HCT116 (cell line): ENCODE measurements around the gene MARCHF2. TPM values are rescaled to one million over a fixed set of nuclear protein-coding genes. Genes with fewer than 3 reads are reported as not detected.
A peak's percentile ranks its signal among the peaks of the same experiment; 100 is the strongest.
"Not testable (repeated sequence)": the region's sequence is repeated elsewhere in the genome, so short reads cannot be mapped to it uniquely, and the experiment has no call there.

Experiments
- ATAC-seq: fragments of 200-7000 bp; cut with Tn5 transposase; 2 replicates; pipeline ENCODE4 v1.9.1; 2020; ENCODE audit warnings: mild to moderate bottlenecking, moderate library complexity
- BruUV-seq: library from RNA; stranded (reverse); fragments of 400-500 nt; replicated peaks from 2 replicates; lab custom pipeline; 2021; lab: Mats Ljungman, UMichigan
- CTCF ChIA-PET: fragments of 300-600 bp; sonication (Branson Sonifier 250); formaldehyde crosslinking; loops from one replicate; lab custom pipeline; 2021; ENCODE audit warnings: antibody characterized with exemption; lab: Charles Lee
- POLR2A ChIA-PET: fragments of 300-600, 350-600 bp; sonication (Branson Sonifier 250); formaldehyde crosslinking; loops from one replicate; lab custom pipeline; 2021; ENCODE audit warnings: antibody characterized with exemption; lab: Charles Lee
- RAD21 ChIA-PET, 2 experiments: fragments of 300-600 bp; sonication (Branson Sonifier 250); formaldehyde crosslinking; loops; one replicate each; lab custom pipeline; 2023; ENCODE audit warnings: low total read pairs in 2 of 2; ENCODE audit not compliant: uncharacterized antibody in 2 of 2, unreplicated experiment in 2 of 2, low non-redundant PET in 1 of 2; lab: Charles Lee
- DNase-seq: peaks from one replicate; pipeline ENCODE4 v3.0.0-alpha.2; 2010; ENCODE audit warnings: low read depth, low spot score
- H2AFZ ChIP-seq: fragments of 200-600 bp; shearing (Covaris generic), sonication (generic); 2 replicates; pipeline ENCODE4 v1.6.1; 2017; ENCODE audit warnings: low read depth, mixed run types, mixed read lengths, antibody characterized with exemption, low read length; ENCODE audit not compliant: poor library complexity, severe bottlenecking
- H3K27ac ChIP-seq: 2 replicates; pipeline ENCODE4 v1.5.1; 2012; ENCODE audit warnings: low read depth, low read length
- H3K27me3 ChIP-seq: fragments of 200-600 bp; sonication (generic); 2 replicates; pipeline ENCODE4 v1.6.1; 2016; ENCODE audit warnings: mixed run types, low read length, mixed read lengths; ENCODE audit not compliant: insufficient read depth
- H3K36me3 ChIP-seq, 2 experiments: fragments of 200-500 bp in 1 of 2; fragments of 200-600 bp in 1 of 2; sonication (Bioruptor generic) in 1 of 2; sonication (generic) in 1 of 2; 2 replicates each; pipeline versions ENCODE4 v1.5.1 to v1.6.1; 2014 to 2016; ENCODE audit warnings: low read length in 2 of 2, inconsistent platforms in 1 of 2, mixed read lengths in 1 of 2, mixed run types in 1 of 2; ENCODE audit not compliant: insufficient read depth in 2 of 2, control insufficient read depth in 1 of 2
- H3K4me1 ChIP-seq, 2 experiments: fragments of 200-600 bp in 1 of 2; sonication (generic) in 1 of 2; 2 replicates each; pipeline versions ENCODE4 v1.5.1 to v1.6.1; 2012 to 2017; ENCODE audit warnings: low read length in 2 of 2, inconsistent platforms in 1 of 2, mild to moderate bottlenecking in 1 of 2, mixed read lengths in 1 of 2, mixed run types in 1 of 2, moderate library complexity in 1 of 2; ENCODE audit not compliant: insufficient read depth in 2 of 2, control insufficient read depth in 1 of 2
- H3K4me2 ChIP-seq: fragments of 200-600 bp; sonication (generic); 2 replicates; pipeline ENCODE4 v1.6.1; 2017; ENCODE audit warnings: mixed run types, low read length, mixed read lengths
- H3K4me3 ChIP-seq, 2 experiments: fragments of 200-600 bp in 1 of 2; sonication (generic) in 1 of 2; replicated peaks in 1 of 2; 2 replicates each; pipeline ENCODE4 v1.5.1; 2011 to 2016; ENCODE audit warnings: low read length in 2 of 2, control low read depth in 1 of 2, low read depth in 1 of 2, mild to moderate bottlenecking in 1 of 2, mixed read lengths in 1 of 2, mixed run types in 1 of 2
- H3K79me2 ChIP-seq: fragments of 200-600 bp; sonication (generic); 2 replicates; pipeline ENCODE4 v1.6.1; 2017; ENCODE audit warnings: mild to moderate bottlenecking, mixed run types, low read length, moderate library complexity, mixed read lengths; ENCODE audit not compliant: insufficient read depth
- H3K9ac ChIP-seq: fragments of 200-600 bp; sonication (generic); 2 replicates; pipeline ENCODE4 v1.6.1; 2016; ENCODE audit warnings: low read length, mixed read lengths
- H3K9me2 ChIP-seq: fragments of 200-600 bp; sonication (generic), shearing (Covaris generic); 2 replicates; pipeline ENCODE4 v1.6.1; 2017; ENCODE audit warnings: mixed run types, mild to moderate bottlenecking, moderate library complexity; ENCODE audit not compliant: insufficient read depth
- H3K9me3 ChIP-seq, 2 experiments: fragments of 200-500 bp in 1 of 2; fragments of 200-600 bp in 1 of 2; sonication (Bioruptor generic) in 1 of 2; sonication (generic) in 1 of 2; 2 replicates each; pipeline ENCODE4 v1.6.1; 2014 to 2017; ENCODE audit warnings: low read length in 2 of 2, mixed read lengths in 2 of 2, inconsistent platforms in 1 of 2, low read depth in 1 of 2, mild to moderate bottlenecking in 1 of 2, mixed run types in 1 of 2, moderate library complexity in 1 of 2; ENCODE audit not compliant: control insufficient read depth in 1 of 2, insufficient read depth in 1 of 2
- H4K20me1 ChIP-seq: fragments of 200-600 bp; sonication (generic), shearing (Covaris generic); 2 replicates; pipeline ENCODE4 v1.6.1; 2017; ENCODE audit warnings: mixed run types, mild to moderate bottlenecking, moderate library complexity; ENCODE audit not compliant: insufficient read depth
- CEBPB ChIP-seq: IDR thresholded peaks from 2 replicates; pipeline ENCODE4 v1.6.1; 2012; ENCODE audit warnings: low read depth
- EGR1 ChIP-seq: IDR thresholded peaks from 2 replicates; pipeline ENCODE4 v1.6.1; 2012; ENCODE audit warnings: low read depth
- ELF1 ChIP-seq: IDR thresholded peaks from 2 replicates; pipeline ENCODE4 v1.6.1; 2012; ENCODE audit warnings: low read depth, borderline replicate concordance
- POLR2A ChIP-seq: IDR thresholded peaks from 2 replicates; pipeline ENCODE4 v1.7.0; 2011; ENCODE audit warnings: borderline replicate concordance; ENCODE audit not compliant: insufficient read depth, insufficient read length; ENCODE audit errors: extremely low read depth
- POLR2AphosphoS5 ChIP-seq: IDR thresholded peaks from 2 replicates; pipeline ENCODE4 v1.6.1; 2011; ENCODE audit warnings: mild to moderate bottlenecking, low read depth, low read length, moderate library complexity
- SRF ChIP-seq: IDR thresholded peaks from 2 replicates; pipeline ENCODE4 v1.6.1; 2012; ENCODE audit warnings: low read depth
- YY1 ChIP-seq: IDR thresholded peaks from 2 replicates; pipeline ENCODE4 v1.6.1; 2011; ENCODE audit warnings: low read length, low read depth, moderate library complexity, mild to moderate bottlenecking; ENCODE audit not compliant: insufficient replicate concordance; ENCODE audit errors: extremely low read depth
- ZFX ChIP-seq: fragments of 450-650 bp; IDR thresholded peaks from 2 replicates; pipeline ENCODE4 v1.6.1; 2017
- ZNF274 ChIP-seq: fragments of 200-500 bp; sonication (Bioruptor generic); IDR thresholded peaks from 2 replicates; pipeline ENCODE4 v1.6.1; 2014; ENCODE audit warnings: mild to moderate bottlenecking, low read depth, low read length, inconsistent platforms
- intact Hi-C: fragments of 100-400 bp; cut with micrococcal nuclease; formaldehyde crosslinking; loops from 2 replicates; pipeline ENCODE4 v1.10.0; 2022
- total RNA-seq: library from RNA; stranded (reverse); gene quantifications from one replicate; pipeline ENCODE4 v1.2.1, GENCODE V29; 2021; ENCODE audit not compliant: unreplicated experiment
- TF ChIP-seq, protein P1 (sequence below), 3 experiments: fragments of 200-600 bp in 1 of 3; sonication (generic) in 1 of 3; IDR thresholded peaks in 2 of 3; conservative IDR thresholded peaks in 1 of 3; 2 replicates each; pipeline ENCODE4 v1.5.1; 2012 to 2017; ENCODE audit warnings: low read depth in 2 of 3, low read length in 2 of 3, antibody characterized with exemption in 1 of 3, borderline replicate concordance in 1 of 3, control low read depth in 1 of 3, mild to moderate bottlenecking in 1 of 3, mixed read lengths in 1 of 3, mixed run types in 1 of 3, moderate library complexity in 1 of 3; ENCODE audit not compliant: insufficient read depth in 1 of 3
- TF ChIP-seq, protein P2 (sequence below): IDR thresholded peaks from 2 replicates; pipeline ENCODE4 v1.6.1; 2012
- TF ChIP-seq, protein P3 (sequence below): IDR thresholded peaks from 2 replicates; pipeline ENCODE4 v1.6.1; 2011; ENCODE audit warnings: mild to moderate bottlenecking, low read length, moderate library complexity; ENCODE audit not compliant: insufficient replicate concordance; ENCODE audit errors: extremely low read depth
- TF ChIP-seq, protein P4 (sequence below): IDR thresholded peaks from 2 replicates; pipeline ENCODE4 v1.6.1; 2012

The MARCHF2 gene
- total RNA-seq, 1 experiment from 2014 or later = 22.5 TPM

DNA sequence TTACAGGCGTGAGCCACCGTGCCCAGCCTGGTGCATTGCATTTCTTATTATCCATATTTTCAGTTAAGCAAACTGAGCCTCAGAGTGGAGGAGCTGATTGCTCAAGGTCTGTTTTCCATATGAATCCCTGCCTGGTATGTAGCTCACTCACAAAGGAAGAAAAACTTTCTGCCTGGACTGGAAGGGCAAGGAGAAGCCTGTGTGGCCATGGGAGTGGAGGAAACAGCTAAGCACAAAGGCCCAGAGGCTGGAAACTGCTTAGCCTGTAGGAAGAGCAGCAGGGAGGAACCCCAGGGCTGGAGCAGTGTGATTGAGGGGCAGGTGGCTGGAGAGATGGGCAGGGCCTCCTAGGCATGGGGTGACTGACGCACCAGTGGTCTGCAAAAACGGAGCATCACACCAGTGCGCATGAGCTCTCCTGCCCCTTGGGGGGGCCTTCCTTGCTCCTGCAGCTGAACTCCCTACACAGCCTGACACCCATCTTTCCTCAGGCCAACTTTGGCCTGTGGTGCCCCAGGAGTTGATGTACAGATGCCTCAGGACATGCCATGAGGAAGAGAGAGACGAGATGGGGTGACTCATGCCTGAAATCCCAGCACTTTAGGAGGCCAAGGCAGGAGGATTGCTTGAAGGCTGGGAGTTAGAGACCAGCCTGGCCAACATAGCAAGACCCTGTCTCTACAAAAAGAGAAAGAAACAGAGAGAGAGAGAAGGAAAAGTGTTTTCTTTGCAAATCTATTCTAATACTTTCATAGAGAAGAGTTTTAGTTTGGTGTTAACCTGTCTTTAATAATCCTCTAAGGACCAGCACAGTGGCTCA, 28.8 kb downstream of the MARCHF2 start:
- Histone ChIP-seq H3K4me1 (peaks cover 27 to 44% of the 10 kb centered on the region in 2 experiments), H3K27ac (no peak overlapping the region), H3K27me3 (no peaks in the 10 kb centered on the region), H4K20me1 (peaks cover 10% of the 10 kb centered on the region; the same call in 1 of the 2 replicates), H3K9ac (no peak overlapping the region), H3K4me2 (no peak overlapping the region), H3K79me2 (peaks cover 22% of the 10 kb centered on the region), H3K36me3 (peaks cover 9 to 12% of the 10 kb centered on the region in 2 experiments), H3K9me2 (no peaks in the 10 kb centered on the region), H2AFZ (no peak overlapping the region), H3K4me3 (no peak overlapping the region), H3K9me3 (no peaks in the 10 kb centered on the region)
- POLR2A ChIA-PET = interaction anchor here (1.6 kb wide), 1 partner anchor 72 kb away, joined by 6 read pairs; the partner anchor contains the start of gene ZNF414
- RAD21 ChIA-PET = no interaction called here
- DNase-seq (no peak), ATAC-seq (no peak)
- BruUV-seq = no TSS peak
- TF ChIP-seq, protein P1, sequence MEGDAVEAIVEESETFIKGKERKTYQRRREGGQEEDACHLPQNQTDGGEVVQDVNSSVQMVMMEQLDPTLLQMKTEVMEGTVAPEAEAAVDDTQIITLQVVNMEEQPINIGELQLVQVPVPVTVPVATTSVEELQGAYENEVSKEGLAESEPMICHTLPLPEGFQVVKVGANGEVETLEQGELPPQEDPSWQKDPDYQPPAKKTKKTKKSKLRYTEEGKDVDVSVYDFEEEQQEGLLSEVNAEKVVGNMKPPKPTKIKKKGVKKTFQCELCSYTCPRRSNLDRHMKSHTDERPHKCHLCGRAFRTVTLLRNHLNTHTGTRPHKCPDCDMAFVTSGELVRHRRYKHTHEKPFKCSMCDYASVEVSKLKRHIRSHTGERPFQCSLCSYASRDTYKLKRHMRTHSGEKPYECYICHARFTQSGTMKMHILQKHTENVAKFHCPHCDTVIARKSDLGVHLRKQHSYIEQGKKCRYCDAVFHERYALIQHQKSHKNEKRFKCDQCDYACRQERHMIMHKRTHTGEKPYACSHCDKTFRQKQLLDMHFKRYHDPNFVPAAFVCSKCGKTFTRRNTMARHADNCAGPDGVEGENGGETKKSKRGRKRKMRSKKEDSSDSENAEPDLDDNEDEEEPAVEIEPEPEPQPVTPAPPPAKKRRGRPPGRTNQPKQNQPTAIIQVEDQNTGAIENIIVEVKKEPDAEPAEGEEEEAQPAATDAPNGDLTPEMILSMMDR (IDR thresholded peaks at IDR 0.05 in 2 of 3, conservative IDR thresholded peaks at IDR 0.05 in 1 of 3; ENCODE audit: borderline replicate concordance in 1 of 3, insufficient read depth in 1 of 3, low read depth in 2 of 3, low read length in 2 of 3) = no peak
- TF ChIP-seq, protein P2, sequence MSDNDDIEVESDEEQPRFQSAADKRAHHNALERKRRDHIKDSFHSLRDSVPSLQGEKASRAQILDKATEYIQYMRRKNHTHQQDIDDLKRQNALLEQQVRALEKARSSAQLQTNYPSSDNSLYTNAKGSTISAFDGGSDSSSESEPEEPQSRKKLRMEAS = no peak
- TF ChIP-seq, protein P3, sequence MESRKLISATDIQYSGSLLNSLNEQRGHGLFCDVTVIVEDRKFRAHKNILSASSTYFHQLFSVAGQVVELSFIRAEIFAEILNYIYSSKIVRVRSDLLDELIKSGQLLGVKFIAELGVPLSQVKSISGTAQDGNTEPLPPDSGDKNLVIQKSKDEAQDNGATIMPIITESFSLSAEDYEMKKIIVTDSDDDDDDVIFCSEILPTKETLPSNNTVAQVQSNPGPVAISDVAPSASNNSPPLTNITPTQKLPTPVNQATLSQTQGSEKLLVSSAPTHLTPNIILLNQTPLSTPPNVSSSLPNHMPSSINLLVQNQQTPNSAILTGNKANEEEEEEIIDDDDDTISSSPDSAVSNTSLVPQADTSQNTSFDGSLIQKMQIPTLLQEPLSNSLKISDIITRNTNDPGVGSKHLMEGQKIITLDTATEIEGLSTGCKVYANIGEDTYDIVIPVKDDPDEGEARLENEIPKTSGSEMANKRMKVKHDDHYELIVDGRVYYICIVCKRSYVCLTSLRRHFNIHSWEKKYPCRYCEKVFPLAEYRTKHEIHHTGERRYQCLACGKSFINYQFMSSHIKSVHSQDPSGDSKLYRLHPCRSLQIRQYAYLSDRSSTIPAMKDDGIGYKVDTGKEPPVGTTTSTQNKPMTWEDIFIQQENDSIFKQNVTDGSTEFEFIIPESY = no peak
- TF ChIP-seq CEBPB (no peak), POLR2AphosphoS5 (no peak), YY1 (no peak), SRF (no peak), ZNF274 (no peak), ELF1 (no peak), EGR1 (no peak), POLR2A (no peak), ZFX (no peak)
- TF ChIP-seq, protein P4, sequence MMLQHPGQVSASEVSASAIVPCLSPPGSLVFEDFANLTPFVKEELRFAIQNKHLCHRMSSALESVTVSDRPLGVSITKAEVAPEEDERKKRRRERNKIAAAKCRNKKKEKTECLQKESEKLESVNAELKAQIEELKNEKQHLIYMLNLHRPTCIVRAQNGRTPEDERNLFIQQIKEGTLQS = no peak
- intact Hi-C loops = loop anchor here (10.0 kb wide), 1 partner anchor 87 kb away; no protein-coding TSS in a partner anchor
- CTCF ChIA-PET = no interaction called here

DNA sequence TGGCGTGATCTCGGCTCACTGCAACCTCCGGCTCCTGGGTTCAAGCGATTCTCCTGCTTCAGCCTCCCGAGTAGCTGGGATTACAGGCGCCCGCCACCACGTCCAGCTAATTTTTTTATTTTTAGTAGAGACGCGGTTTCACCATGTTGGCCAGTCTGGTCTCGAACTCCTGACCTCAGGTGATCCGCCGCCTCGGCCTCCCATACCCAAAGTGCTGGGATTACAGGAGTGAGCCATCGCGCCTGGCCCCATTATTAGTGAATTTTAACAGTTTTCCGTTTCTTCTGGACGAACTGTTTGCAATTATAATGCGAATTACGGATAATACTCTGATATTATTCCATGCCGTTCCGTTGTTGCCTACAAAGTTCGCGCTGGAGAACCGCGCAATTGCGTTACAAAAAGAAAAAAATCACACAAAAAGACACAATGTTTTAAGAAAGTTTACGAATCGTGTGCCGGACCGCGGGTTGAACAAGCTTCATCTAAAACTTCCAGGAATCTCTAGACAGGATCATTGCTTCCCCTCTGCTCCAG, 31.1 kb downstream of the MARCHF2 start:
- H3K27ac ChIP-seq = peak overlapping the region; percentile 98
- BruUV-seq = TSS peak; percentile 92
- peak overlapping the region; percentile 37 for H2AFZ ChIP-seq

More for the DNA sequence above, 31.1 kb downstream of the MARCHF2 start:
- Histone ChIP-seq H3K4me3 (peak overlapping the region; percentile 65 to 78), H4K20me1 (peaks cover 22% of the 10 kb centered on the region; the same call in 1 of the 2 replicates), H3K79me2 (peaks cover 45% of the 10 kb centered on the region), H3K4me1 (peaks cover 25 to 46% of the 10 kb centered on the region in 2 experiments), H3K36me3 (peaks cover 13 to 18% of the 10 kb centered on the region in 2 experiments), H3K9ac (peak overlapping the region; percentile 99), H3K4me2 (peak overlapping the region; percentile 71)
- POLR2A ChIA-PET = interaction anchor here (0.5 to 1.9 kb wide), 8 partner anchors 9 to 109 kb away, joined by 3 to 12 read pairs (median 3); partner anchors contain the start of genes ANGPTL4, MARCHF2 and ZNF414
- H3K9me2 ChIP-seq, DNase-seq, RAD21 ChIA-PET, H3K9me3 ChIP-seq, ATAC-seq, H3K27me3 ChIP-seq: not testable (repeated sequence)
- CTCF ChIA-PET = interaction anchor here (1.6 kb wide), 1 partner anchor 31 kb away, joined by 9 read pairs; the partner anchor contains the start of gene MARCHF2
- intact Hi-C loops = loop anchor here (10.0 kb wide), 1 partner anchor 89 kb away; no protein-coding TSS in a partner anchor
